Putamen (tissue), 1 donor: Measurements from ENCODE around the gene SETD4.
"Not testable (repeated sequence)": the region's sequence is repeated elsewhere in the genome, so short reads cannot be mapped to it uniquely, and the experiment has no call there.

Experiments
- DNase-seq: peaks from one replicate; pipeline ENCODE4 v3.0.0-alpha.2; 2016; ENCODE audit warnings: low spot score

The SETD4 gene

GRCh38 chr21:36077758-36078157 lies 17.4 kb upstream of the SETD4 start:
- no peak for DNase-seq

- DNase-seq = no peak
Observed at GRCh38 chr21:36076878-36077655, 16.7 kb upstream of the SETD4 start.

- no peak for DNase-seq
Observed at GRCh38 chr21:36075953-36076352, 15.6 kb upstream of the SETD4 start.

- peak; percentile 93 for DNase-seq
Observed at GRCh38 chr21:36075171-36075570, 14.8 kb upstream of the SETD4 start.

GRCh38 chr21:36073911-36074310 lies 13.6 kb upstream of the SETD4 start:
- not testable (repeated sequence) for DNase-seq

- DNase-seq = no peak
Observed at GRCh38 chr21:36073181-36073580, 12.9 kb upstream of the SETD4 start.

- DNase-seq = no peak
Observed at GRCh38 chr21:36072453-36073162, 12.3 kb upstream of the SETD4 start.

GRCh38 chr21:36070999-36071398 lies 10.7 kb upstream of the SETD4 start:
- no peak for DNase-seq

- DNase-seq = peak; percentile 97
Observed at GRCh38 chr21:36069713-36070583, 9.6 kb upstream of the SETD4 start, which contains the start of gene CBR1. CBR1 (plus strand) TSS chr21:36070024; CDS start chr21:36070116, 92 bp downstream.

- no peak for DNase-seq
Observed at GRCh38 chr21:36068748-36069398, 8.5 kb upstream of the SETD4 start.

- no peak for DNase-seq
Observed at GRCh38 chr21:36065497-36066036, 5.2 kb upstream of the SETD4 start.

- no peak for DNase-seq
Observed at GRCh38 chr21:36064085-36064460, 3.7 kb upstream of the SETD4 start.

- no peak for DNase-seq
Observed at GRCh38 chr21:36063375-36064084, 3.2 kb upstream of the SETD4 start.

GRCh38 chr21:36061445-36061844 lies 1.1 kb upstream of the SETD4 start:
- no peak for DNase-seq

GRCh38 chr21:36059823-36060158 lies 535 bp downstream of the SETD4 start:
- no peak for DNase-seq

GRCh38 chr21:36055551-36055950 lies 4.8 kb downstream of the SETD4 start:
- no peak for DNase-seq

- no peak for DNase-seq
Observed at GRCh38 chr21:36053715-36054062, 6.6 kb downstream of the SETD4 start.

- DNase-seq = no peak
Observed at GRCh38 chr21:36052860-36053714, 7.2 kb downstream of the SETD4 start.

- DNase-seq = no peak
Observed at GRCh38 chr21:36048357-36048756, 12.0 kb downstream of the SETD4 start.

GRCh38 chr21:36047139-36047538 lies 13.2 kb downstream of the SETD4 start:
- no peak for DNase-seq
